ENCODE results near the gene PKD2. TPM values are rescaled to one million over a fixed set of nuclear protein-coding genes. Genes with fewer than 3 reads are reported as not detected.
A peak's percentile ranks its signal among the peaks of the same experiment; 100 is the strongest.

Gene PKD2
- total and polyA plus RNA-seq, 2 of the 13 experiments (the other 11 are each of a cell fraction or from before 2014, with no cell fraction given): 5.6 to 9.1 TPM

DNA sequence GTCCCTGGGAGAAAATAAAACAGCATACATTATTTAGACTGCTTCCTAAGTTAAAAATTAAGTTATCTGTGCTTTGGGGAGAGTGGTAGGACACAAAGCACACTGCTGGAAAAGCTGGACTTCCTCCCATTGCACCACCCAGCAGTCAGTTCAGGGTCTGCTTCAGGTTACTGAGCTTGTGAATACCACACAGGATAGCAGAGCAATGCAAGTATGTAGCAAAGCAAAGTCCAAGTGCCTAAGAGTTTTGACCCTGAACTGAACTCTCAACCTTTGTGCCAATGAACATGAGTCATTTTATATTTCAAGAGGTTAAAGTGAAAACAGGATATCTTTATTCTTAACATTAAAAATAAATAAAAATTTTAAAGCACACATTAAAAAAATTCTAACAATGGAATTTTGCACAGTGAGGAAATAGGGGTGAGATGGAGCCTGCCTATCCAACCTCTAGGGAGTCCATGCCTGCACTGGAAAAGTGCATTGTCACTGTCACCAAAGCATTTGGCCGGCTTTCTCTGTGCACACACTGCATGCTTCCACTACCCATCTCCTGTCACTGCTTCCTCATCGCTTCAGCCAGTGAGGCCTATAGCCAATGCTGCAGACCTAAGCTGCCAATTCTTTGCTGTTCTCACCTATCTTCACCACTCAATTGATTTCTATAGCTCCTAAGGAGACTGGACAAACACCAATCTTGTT is 100.1 kb downstream of the PKD2 start (continued):
- TF ChIP-seq, protein P1, sequence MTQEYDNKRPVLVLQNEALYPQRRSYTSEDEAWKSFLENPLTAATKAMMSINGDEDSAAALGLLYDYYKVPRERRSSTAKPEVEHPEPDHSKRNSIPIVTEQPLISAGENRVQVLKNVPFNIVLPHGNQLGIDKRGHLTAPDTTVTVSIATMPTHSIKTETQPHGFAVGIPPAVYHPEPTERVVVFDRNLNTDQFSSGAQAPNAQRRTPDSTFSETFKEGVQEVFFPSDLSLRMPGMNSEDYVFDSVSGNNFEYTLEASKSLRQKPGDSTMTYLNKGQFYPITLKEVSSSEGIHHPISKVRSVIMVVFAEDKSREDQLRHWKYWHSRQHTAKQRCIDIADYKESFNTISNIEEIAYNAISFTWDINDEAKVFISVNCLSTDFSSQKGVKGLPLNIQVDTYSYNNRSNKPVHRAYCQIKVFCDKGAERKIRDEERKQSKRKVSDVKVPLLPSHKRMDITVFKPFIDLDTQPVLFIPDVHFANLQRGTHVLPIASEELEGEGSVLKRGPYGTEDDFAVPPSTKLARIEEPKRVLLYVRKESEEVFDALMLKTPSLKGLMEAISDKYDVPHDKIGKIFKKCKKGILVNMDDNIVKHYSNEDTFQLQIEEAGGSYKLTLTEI (CRISPR knock-in tag; conservative IDR thresholded peaks at IDR 0.05): no peak
- no peak for TF ChIP-seq ZSCAN31 (CRISPR knock-in tag; IDR thresholded peaks at IDR 0.05; ENCODE audit: low read depth)
- TF ChIP-seq, protein P2, sequence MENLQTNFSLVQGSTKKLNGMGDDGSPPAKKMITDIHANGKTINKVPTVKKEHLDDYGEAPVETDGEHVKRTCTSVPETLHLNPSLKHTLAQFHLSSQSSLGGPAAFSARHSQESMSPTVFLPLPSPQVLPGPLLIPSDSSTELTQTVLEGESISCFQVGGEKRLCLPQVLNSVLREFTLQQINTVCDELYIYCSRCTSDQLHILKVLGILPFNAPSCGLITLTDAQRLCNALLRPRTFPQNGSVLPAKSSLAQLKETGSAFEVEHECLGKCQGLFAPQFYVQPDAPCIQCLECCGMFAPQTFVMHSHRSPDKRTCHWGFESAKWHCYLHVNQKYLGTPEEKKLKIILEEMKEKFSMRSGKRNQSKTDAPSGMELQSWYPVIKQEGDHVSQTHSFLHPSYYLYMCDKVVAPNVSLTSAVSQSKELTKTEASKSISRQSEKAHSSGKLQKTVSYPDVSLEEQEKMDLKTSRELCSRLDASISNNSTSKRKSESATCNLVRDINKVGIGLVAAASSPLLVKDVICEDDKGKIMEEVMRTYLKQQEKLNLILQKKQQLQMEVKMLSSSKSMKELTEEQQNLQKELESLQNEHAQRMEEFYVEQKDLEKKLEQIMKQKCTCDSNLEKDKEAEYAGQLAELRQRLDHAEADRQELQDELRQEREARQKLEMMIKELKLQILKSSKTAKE (CRISPR knock-in tag; IDR thresholded peaks at IDR 0.05; ENCODE audit: borderline replicate concordance): peak; percentile 54; the same call in 1 of the 2 replicates
- TF ChIP-seq GABPB1 (CRISPR knock-in tag; IDR thresholded peaks at IDR 0.05): peak; percentile 49; the same call in 1 of the 2 replicates
- peak; percentile 88 for TF ChIP-seq BCL6 (CRISPR knock-in tag; IDR thresholded peaks at IDR 0.05)
- TF ChIP-seq HHEX (CRISPR knock-in tag; IDR thresholded peaks at IDR 0.05): 0 out of 2 replicates have a peak, but pooled peaks have one; percentile 23
- TF ChIP-seq, protein P3, sequence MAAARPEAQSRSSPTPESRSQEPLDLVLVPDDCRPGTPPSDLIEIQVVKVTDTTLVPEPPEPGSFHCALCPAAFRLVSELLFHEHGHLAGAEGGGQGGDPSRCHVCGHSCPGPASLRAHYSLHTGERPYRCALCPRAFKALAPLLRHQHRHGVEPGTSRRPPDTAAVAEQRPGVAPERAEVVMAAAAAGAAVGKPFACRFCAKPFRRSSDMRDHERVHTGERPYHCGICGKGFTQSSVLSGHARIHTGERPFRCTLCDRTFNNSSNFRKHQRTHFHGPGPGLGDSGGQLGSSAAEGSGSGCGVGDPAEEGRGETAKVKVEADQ (CRISPR knock-in tag; IDR thresholded peaks at IDR 0.05; ENCODE audit: borderline replicate concordance): peak; percentile 61; the same call in 1 of the 2 replicates
- TF ChIP-seq, protein P4, sequence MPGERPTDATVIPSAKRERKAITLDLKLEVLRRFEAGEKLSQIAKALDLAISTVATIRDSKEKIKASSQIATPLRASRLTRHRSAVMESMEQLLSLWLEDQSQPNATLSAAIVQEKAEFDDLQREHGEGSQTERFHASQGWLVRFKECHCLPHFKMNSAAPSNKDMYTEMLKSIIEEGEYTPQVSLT (CRISPR knock-in tag; IDR thresholded peaks at IDR 0.05; ENCODE audit: borderline replicate concordance, low read depth): no peak
- TF ChIP-seq, protein P5, sequence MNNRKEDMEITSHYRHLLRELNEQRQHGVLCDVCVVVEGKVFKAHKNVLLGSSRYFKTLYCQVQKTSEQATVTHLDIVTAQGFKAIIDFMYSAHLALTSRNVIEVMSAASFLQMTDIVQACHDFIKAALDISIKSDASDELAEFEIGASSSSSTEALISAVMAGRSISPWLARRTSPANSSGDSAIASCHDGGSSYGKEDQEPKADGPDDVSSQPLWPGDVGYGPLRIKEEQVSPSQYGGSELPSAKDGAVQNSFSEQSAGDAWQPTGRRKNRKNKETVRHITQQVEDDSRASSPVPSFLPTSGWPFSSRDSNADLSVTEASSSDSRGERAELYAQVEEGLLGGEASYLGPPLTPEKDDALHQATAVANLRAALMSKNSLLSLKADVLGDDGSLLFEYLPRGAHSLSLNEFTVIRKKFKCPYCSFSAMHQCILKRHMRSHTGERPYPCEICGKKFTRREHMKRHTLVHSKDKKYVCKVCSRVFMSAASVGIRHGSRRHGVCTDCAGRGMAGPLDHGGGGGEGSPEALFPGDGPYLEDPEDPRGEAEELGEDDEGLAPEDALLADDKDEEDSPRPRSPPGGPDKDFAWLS (CRISPR knock-in tag; IDR thresholded peaks at IDR 0.05; ENCODE audit: borderline replicate concordance): no peak
- TF ChIP-seq, protein P6, sequence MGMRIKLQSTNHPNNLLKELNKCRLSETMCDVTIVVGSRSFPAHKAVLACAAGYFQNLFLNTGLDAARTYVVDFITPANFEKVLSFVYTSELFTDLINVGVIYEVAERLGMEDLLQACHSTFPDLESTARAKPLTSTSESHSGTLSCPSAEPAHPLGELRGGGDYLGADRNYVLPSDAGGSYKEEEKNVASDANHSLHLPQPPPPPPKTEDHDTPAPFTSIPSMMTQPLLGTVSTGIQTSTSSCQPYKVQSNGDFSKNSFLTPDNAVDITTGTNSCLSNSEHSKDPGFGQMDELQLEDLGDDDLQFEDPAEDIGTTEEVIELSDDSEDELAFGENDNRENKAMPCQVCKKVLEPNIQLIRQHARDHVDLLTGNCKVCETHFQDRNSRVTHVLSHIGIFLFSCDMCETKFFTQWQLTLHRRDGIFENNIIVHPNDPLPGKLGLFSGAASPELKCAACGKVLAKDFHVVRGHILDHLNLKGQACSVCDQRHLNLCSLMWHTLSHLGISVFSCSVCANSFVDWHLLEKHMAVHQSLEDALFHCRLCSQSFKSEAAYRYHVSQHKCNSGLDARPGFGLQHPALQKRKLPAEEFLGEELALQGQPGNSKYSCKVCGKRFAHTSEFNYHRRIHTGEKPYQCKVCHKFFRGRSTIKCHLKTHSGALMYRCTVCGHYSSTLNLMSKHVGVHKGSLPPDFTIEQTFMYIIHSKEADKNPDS (CRISPR knock-in tag; IDR thresholded peaks at IDR 0.05): peak; percentile 97; the same call in 1 of the 2 replicates
- TF ChIP-seq ZNF660 (CRISPR knock-in tag; IDR thresholded peaks at IDR 0.05; ENCODE audit: borderline replicate concordance, low read depth): no peak
- TF ChIP-seq AGO1 (IDR thresholded peaks at IDR 0.05; ENCODE audit: low read depth, low read length, poor library complexity, severe bottlenecking): no peak
- TF ChIP-seq ZNF816 (CRISPR knock-in tag; IDR thresholded peaks at IDR 0.05; ENCODE audit: borderline replicate concordance): peak; percentile 59; the same call in 1 of the 2 replicates
- peak; percentile 34; the same call in 1 of the 2 replicates for TF ChIP-seq POGZ (CRISPR knock-in tag; IDR thresholded peaks at IDR 0.05)
- TF ChIP-seq TBL1XR1 (IDR thresholded peaks at IDR 0.05; ENCODE audit: borderline replicate concordance, low read length, partially characterized antibody): peak; percentile 89
- TF ChIP-seq NFIC (IDR thresholded peaks at IDR 0.05; ENCODE audit: low read length): peak; percentile 37; the same call in 1 of the 2 replicates
- TF ChIP-seq TEAD3 (CRISPR knock-in tag; optimal IDR thresholded peaks at IDR 0.05; ENCODE audit: borderline replicate concordance): peak; percentile 95

All from HepG2 (cell line).